Neural cell (in vitro differentiated cells): ENCODE measurements around the gene HIC1. TPM values are rescaled to one million over a fixed set of nuclear protein-coding genes. Genes with fewer than 3 reads are reported as not detected.

Source experiments
- H2AFZ ChIP-seq: fragments of 200-600, 300-800 bp; sonication (generic), shearing (Covaris generic); 2 replicates; pipeline ENCODE4 v1.6.0; 2014; ENCODE audit warnings: low read depth, mild to moderate bottlenecking, antibody characterized with exemption, low read length, moderate library complexity
- H3F3A ChIP-seq: fragments of 200-600 bp; shearing (Covaris generic); 2 replicates; pipeline ENCODE4 v1.6.1; 2016; ENCODE audit warnings: mild to moderate bottlenecking, moderate library complexity, mixed read lengths, antibody characterized with exemption, low read length; ENCODE audit not compliant: insufficient read depth, poor library complexity, severe bottlenecking
- H3K27ac ChIP-seq: fragments of 200-600, 300-800 bp; sonication (generic), shearing (Covaris generic); 2 replicates; pipeline ENCODE4 v1.5.1; 2014; ENCODE audit warnings: mild to moderate bottlenecking, low read length, moderate library complexity
- H3K27me3 ChIP-seq: fragments of 300-800, 200-600 bp; sonication (generic), shearing (Covaris generic); 2 replicates; pipeline ENCODE4 v1.6.0; 2014; ENCODE audit warnings: mild to moderate bottlenecking, low read depth, low read length, moderate library complexity; ENCODE audit not compliant: insufficient read depth
- H3K36me3 ChIP-seq: fragments of 300-800, 200-600 bp; sonication (generic), shearing (Covaris generic); 2 replicates; pipeline ENCODE4 v1.5.1; 2014; ENCODE audit warnings: mild to moderate bottlenecking, antibody characterized with exemption, low read length, moderate library complexity; ENCODE audit not compliant: insufficient read depth
- H3K4me2 ChIP-seq: fragments of 300-800, 200-600 bp; sonication (generic), shearing (Covaris generic); 2 replicates; pipeline ENCODE4 v1.6.0; 2014; ENCODE audit warnings: mild to moderate bottlenecking, low read length
- H3K4me3 ChIP-seq: fragments of 300-800, 200-600 bp; sonication (generic), shearing (Covaris generic); 2 replicates; pipeline ENCODE4 v1.5.1; 2014; ENCODE audit warnings: mild to moderate bottlenecking, low read length, moderate library complexity
- H3K79me2 ChIP-seq: fragments of 200-600 bp; shearing (Covaris generic); replicated peaks from 2 replicates; pipeline ENCODE4 v1.6.0; 2014; ENCODE audit warnings: mild to moderate bottlenecking, low read length, moderate library complexity; ENCODE audit not compliant: insufficient read depth
- H3K9ac ChIP-seq: fragments of 300-800, 200-600 bp; sonication (generic), shearing (Covaris generic); 2 replicates; pipeline ENCODE4 v1.6.1; 2016; ENCODE audit warnings: mild to moderate bottlenecking, low read length, mixed read lengths
- H3K9me2 ChIP-seq: fragments of 200-600 bp; shearing (Covaris generic); 2 replicates; pipeline ENCODE4 v1.6.1; 2016; ENCODE audit warnings: mild to moderate bottlenecking, low read length, mixed read lengths; ENCODE audit not compliant: insufficient read depth
- H3K9me3 ChIP-seq: fragments of 200-600, 300-800 bp; sonication (generic), shearing (Covaris generic); 2 replicates; pipeline ENCODE4 v1.6.1; 2016; ENCODE audit warnings: mild to moderate bottlenecking, mixed run types, low read length, moderate library complexity, mixed read lengths
- H4K20me1 ChIP-seq: fragments of 200-600 bp; shearing (Covaris generic); 2 replicates; pipeline ENCODE4 v1.6.1; 2016; ENCODE audit warnings: mild to moderate bottlenecking, mixed run types; ENCODE audit not compliant: insufficient read depth
- EP300 ChIP-seq: fragments of 450-650 bp; conservative IDR thresholded peaks from 2 replicates; pipeline ENCODE4 v1.6.1; 2014; ENCODE audit warnings: antibody characterized with exemption, mild to moderate bottlenecking, moderate library complexity; ENCODE audit not compliant: poor library complexity, severe bottlenecking
- EZH2 ChIP-seq: fragments of 200-600, 300-800 bp; shearing (Covaris generic), sonication (generic); IDR thresholded peaks from 2 replicates; pipeline ENCODE4 v1.6.1; 2014; ENCODE audit warnings: antibody characterized with exemption, low read length, borderline replicate concordance, mild to moderate bottlenecking; ENCODE audit not compliant: insufficient read depth, poor library complexity, severe bottlenecking
- MXI1 ChIP-seq: fragments of 450-650 bp; conservative IDR thresholded peaks from 2 replicates; pipeline ENCODE4 v1.6.1; 2014; ENCODE audit warnings: antibody characterized with exemption, mild to moderate bottlenecking; ENCODE audit not compliant: poor library complexity, severe bottlenecking
- POLR2AphosphoS5 ChIP-seq: IDR thresholded peaks from 2 replicates; pipeline ENCODE4 v1.6.1; 2012
- RAD21 ChIP-seq: fragments of 450-650 bp; conservative IDR thresholded peaks from 2 replicates; pipeline ENCODE4 v1.6.1; 2014; ENCODE audit warnings: antibody characterized with exemption, mild to moderate bottlenecking, moderate library complexity
- SMC3 ChIP-seq: fragments of 450-650 bp; conservative IDR thresholded peaks from 2 replicates; pipeline ENCODE4 v1.6.1; 2014; ENCODE audit warnings: antibody characterized with exemption, mild to moderate bottlenecking, moderate library complexity; ENCODE audit not compliant: poor library complexity
- TAF1 ChIP-seq: IDR thresholded peaks from 2 replicates; pipeline ENCODE4 v1.6.1; 2012; ENCODE audit warnings: low read depth
- polyA plus RNA-seq: library from polyadenylated mRNA; depleted of rRNA; stranded (reverse); fragments of >200 nt; gene quantifications from 2 replicates; pipeline ENCODE4 v1.2.3, GENCODE V29; 2014
- TF ChIP-seq, protein P1 (sequence below): IDR thresholded peaks from 2 replicates; pipeline ENCODE4 v1.6.1; 2012; ENCODE audit warnings: borderline replicate concordance
- TF ChIP-seq, protein P2 (sequence below): fragments of 450-650 bp; IDR thresholded peaks from 2 replicates; pipeline ENCODE4 v1.5.1; 2014; ENCODE audit warnings: antibody characterized with exemption, mild to moderate bottlenecking, moderate library complexity; ENCODE audit not compliant: poor library complexity, severe bottlenecking

The HIC1 gene
- polyA plus RNA-seq, 1 donor from 2014 or later, result 2.8 TPM

DNA sequence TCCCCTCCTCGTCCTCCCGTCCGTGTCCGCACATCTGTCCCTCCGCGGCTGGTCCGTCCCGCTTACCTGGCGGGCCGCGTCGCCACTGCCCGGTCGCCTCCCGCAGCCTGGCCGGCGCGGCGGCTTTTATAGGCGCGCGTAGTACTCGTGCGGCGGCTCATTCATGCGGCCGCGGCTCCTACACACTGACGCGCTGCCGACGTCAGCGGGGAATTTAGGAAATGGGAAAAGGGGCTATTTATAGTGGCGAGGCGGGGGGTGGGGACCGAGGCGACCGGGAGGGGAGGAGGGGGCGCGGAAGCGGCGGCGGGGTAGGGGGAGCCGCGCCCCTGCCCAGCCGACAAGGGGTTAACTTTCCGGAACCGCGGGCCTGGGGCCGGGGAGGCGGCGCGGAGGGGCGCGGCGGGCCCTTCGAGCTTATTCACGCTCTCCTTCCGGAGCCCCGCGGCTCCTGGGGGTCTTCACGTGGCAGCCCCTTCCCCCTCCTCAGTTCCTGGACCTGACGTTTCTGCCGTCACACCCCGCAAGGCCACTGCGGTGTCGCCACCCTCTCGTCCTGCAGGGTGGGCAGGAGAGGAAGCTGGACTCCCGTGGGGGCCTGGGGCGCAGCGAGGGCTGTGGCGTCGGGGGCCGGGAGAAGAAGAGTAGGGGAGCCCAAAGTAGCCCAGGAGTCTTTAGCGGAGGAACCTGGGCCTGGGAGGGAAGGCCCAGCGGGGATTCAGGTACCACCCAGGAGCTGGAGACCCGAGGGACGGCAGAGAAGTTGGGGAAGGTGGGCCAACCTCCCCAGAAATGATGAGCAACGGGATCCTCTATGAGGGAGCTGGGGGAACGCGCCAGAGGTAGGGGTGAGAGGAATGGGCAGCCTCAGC is 3.6 kb upstream of the HIC1 start:
- no peaks in the 10 kb centered on the region for H3K9me2 ChIP-seq
- no peaks in the 10 kb centered on the region for H3F3A ChIP-seq
- no peak overlapping the region for H3K27ac ChIP-seq
- no peak overlapping the region for H3K4me2 ChIP-seq
- H3K27me3 ChIP-seq, result peaks cover 42% of the 10 kb centered on the region
- no peaks in the 10 kb centered on the region for H3K9me3 ChIP-seq
- H3K79me2 ChIP-seq, result peaks cover 3% of the 10 kb centered on the region
- no peaks in the 10 kb centered on the region for H4K20me1 ChIP-seq
- TF ChIP-seq RAD21 (no peak), EP300 (no peak), POLR2AphosphoS5 (no peak), EZH2 (no peak), TAF1 (no peak), MXI1 (no peak), SMC3 (no peak)
- TF ChIP-seq, protein P1, sequence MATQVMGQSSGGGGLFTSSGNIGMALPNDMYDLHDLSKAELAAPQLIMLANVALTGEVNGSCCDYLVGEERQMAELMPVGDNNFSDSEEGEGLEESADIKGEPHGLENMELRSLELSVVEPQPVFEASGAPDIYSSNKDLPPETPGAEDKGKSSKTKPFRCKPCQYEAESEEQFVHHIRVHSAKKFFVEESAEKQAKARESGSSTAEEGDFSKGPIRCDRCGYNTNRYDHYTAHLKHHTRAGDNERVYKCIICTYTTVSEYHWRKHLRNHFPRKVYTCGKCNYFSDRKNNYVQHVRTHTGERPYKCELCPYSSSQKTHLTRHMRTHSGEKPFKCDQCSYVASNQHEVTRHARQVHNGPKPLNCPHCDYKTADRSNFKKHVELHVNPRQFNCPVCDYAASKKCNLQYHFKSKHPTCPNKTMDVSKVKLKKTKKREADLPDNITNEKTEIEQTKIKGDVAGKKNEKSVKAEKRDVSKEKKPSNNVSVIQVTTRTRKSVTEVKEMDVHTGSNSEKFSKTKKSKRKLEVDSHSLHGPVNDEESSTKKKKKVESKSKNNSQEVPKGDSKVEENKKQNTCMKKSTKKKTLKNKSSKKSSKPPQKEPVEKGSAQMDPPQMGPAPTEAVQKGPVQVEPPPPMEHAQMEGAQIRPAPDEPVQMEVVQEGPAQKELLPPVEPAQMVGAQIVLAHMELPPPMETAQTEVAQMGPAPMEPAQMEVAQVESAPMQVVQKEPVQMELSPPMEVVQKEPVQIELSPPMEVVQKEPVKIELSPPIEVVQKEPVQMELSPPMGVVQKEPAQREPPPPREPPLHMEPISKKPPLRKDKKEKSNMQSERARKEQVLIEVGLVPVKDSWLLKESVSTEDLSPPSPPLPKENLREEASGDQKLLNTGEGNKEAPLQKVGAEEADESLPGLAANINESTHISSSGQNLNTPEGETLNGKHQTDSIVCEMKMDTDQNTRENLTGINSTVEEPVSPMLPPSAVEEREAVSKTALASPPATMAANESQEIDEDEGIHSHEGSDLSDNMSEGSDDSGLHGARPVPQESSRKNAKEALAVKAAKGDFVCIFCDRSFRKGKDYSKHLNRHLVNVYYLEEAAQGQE, result no peak
- TF ChIP-seq, protein P2, sequence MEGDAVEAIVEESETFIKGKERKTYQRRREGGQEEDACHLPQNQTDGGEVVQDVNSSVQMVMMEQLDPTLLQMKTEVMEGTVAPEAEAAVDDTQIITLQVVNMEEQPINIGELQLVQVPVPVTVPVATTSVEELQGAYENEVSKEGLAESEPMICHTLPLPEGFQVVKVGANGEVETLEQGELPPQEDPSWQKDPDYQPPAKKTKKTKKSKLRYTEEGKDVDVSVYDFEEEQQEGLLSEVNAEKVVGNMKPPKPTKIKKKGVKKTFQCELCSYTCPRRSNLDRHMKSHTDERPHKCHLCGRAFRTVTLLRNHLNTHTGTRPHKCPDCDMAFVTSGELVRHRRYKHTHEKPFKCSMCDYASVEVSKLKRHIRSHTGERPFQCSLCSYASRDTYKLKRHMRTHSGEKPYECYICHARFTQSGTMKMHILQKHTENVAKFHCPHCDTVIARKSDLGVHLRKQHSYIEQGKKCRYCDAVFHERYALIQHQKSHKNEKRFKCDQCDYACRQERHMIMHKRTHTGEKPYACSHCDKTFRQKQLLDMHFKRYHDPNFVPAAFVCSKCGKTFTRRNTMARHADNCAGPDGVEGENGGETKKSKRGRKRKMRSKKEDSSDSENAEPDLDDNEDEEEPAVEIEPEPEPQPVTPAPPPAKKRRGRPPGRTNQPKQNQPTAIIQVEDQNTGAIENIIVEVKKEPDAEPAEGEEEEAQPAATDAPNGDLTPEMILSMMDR, result no peak
- peak overlapping the region; percentile 67 for H3K9ac ChIP-seq
- no peak overlapping the region for H2AFZ ChIP-seq
- H3K4me3 ChIP-seq, result peak overlapping the region; percentile 68
- H3K36me3 ChIP-seq, result no peaks in the 10 kb centered on the region

DNA sequence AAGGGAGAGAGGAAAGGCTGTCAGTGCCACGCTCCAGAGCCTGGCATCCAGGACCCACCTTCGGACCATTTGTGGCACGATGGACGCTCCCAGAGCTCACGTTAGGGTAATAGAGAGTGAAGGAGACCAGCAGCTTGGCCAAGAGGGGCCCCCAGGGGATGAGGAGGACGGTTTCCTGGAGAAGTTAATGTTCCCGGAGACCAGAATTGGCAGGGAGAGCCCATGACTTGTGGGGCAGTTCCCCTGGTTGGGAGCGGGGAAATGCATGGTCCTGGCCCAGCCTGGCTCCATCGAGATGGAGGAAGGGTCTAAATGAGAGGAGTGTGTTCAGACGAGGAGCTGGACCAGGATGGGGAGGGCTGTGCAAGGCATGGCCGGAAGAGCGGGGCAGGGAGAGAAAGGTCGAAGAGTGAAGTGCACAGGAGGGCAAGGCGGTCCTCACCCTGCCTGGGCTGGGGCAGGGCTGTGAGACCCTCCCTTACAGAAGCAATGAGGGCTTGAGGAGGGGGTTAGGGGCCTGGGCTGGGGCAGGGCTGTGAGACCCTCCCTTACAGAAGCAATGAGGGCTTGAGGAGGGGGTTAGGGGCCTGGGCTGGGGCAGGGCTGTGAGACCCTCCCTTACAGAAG is 2.9 kb upstream of the HIC1 start:
- Histone ChIP-seq H3F3A (no peaks in the 10 kb centered on the region), H3K9ac (peak overlapping the region; percentile 67), H3K4me2 (no peak overlapping the region), H3K27me3 (peaks cover 48% of the 10 kb centered on the region), H3K36me3 (no peaks in the 10 kb centered on the region), H3K9me3 (no peaks in the 10 kb centered on the region), H3K79me2 (peaks cover 3% of the 10 kb centered on the region), H3K4me3 (no peak overlapping the region), H3K9me2 (no peaks in the 10 kb centered on the region), H4K20me1 (no peaks in the 10 kb centered on the region), H2AFZ (no peak overlapping the region), H3K27ac (no peak overlapping the region)
- no peak for TF ChIP-seq TAF1
- TF ChIP-seq MXI1, result no peak
- no peak for TF ChIP-seq EP300
- TF ChIP-seq, protein P1, result no peak
- TF ChIP-seq EZH2, result no peak
- no peak for TF ChIP-seq SMC3
- TF ChIP-seq, protein P2, result no peak
- no peak for TF ChIP-seq RAD21
- no peak for TF ChIP-seq POLR2AphosphoS5
